HG02571 (cell line): ENCODE measurements around the gene C19orf33.
"Not testable (repeated sequence)": the region's sequence is repeated elsewhere in the genome, so short reads cannot be mapped to it uniquely, and the experiment has no call there.

Experiments used
- ATAC-seq: cut with Tn5 transposase; IDR thresholded peaks from one replicate; pipeline ENCODE4 v1.9.1; 2021; ENCODE audit warnings: mild to moderate bottlenecking, moderate library complexity; ENCODE audit not compliant: unreplicated experiment

The C19orf33 gene

DNA sequence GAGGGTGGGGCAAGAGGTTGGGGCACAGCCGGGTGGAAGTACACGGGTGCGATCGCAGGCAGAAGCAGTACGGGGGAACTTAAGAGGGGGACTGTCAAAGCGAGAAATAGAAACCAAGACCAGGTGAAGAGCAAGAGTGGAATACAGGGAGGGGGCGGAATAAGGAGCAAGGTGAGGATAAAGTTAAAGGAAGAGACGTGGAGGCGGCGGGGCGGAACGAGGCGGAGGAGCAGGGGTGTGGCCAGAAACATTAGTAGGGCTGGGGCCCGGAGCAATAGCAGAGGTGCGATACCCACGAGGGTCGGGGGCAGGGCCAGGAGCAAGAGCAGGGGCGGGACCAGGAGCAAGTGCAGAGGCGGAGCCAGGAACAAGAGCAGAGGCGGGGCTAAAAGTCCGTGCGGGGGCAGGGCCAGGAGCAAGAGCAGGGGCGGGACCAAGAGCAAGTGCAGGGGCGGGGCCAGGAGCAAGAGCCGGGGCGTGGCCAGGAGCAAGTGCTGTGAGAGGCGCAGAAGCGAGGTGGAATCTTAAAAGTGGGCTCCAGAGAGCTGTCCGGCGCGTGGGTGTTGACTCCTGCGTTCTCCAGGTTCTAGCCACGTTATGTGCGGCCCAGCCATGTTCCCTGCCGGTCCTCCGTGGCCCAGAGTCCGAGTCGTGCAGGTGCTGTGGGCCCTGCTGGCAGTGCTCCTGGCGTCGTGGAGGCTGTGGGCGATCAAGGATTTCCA lies 32.7 kb downstream of the C19orf33 start:
- ATAC-seq = peak; percentile 48

DNA sequence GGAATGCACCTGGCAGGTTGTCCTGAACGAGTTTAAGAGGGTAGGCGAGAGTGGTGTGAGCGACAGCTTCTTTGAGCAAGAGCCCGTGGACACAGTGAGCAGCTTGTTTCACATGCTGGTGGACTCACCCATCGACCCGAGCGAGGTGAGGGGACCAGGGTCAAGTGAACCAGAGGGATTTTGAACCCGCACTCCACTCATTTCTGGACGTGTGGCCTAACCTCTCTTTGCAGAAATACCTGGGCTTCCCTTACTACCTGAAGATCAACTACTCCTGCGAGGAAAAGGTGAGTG lies 33.3 kb downstream of the C19orf33 start:
- ATAC-seq = no peak

DNA sequence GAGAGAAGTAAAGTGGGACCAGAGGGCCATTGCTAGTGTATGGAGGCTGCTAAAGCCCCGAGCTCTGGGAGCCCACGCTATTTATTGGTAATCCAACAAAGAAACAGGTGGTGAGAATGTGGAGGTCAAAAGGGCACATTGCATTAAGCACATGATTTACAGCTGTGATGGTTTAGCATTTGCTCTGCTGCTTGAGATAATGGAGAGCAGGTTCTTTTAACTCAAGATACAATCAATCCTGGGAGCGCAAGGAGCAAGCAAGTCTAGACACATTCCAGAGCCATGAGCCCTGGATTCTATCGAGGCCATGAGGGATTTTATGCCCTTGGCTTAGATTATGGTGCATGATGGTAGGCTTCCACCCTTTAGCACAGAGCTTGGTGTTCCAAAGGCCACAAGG lies 35.0 kb downstream of the C19orf33 start:
- ATAC-seq = not testable (repeated sequence)

DNA sequence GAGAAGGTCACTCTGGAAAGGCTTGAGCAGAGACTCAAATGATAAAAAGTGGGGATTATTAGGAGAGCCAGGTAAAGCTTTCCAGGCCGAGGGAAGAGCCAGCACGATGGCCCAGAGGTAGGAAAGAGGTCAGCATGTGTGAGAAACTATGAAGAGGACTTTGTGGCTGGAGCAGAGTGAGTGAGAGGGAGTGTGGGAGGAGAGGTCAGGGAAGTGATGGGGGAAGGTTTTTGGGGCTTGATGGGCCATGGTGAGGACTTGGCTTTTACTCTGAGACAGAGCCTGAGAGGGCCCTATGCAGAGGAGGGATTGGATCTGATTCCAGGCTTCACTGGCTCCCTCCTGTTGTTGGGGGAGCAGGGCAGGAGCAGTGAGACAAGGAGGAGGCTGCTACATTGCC lies 36.9 kb downstream of the C19orf33 start:
- ATAC-seq = no peak

DNA sequence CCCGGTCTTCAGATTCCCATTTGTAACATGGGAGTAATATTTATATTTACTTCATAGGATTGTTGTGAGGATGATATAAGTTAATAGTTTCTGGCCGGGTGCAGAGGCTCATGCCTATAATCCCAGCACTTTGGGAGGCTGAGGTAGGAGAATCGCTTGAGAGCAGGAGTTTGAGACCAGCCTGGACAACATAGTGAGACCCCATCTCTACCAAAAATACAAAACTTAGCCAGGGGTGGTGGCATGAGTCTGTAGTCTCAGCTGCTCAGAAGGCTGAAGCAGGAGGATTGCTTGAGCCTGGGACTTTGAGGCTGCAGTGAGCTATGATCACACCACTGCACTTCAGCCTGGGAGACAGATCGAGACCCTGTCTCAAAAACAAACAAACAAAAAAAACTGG lies 42.8 kb downstream of the C19orf33 start:
- no peak for ATAC-seq

DNA sequence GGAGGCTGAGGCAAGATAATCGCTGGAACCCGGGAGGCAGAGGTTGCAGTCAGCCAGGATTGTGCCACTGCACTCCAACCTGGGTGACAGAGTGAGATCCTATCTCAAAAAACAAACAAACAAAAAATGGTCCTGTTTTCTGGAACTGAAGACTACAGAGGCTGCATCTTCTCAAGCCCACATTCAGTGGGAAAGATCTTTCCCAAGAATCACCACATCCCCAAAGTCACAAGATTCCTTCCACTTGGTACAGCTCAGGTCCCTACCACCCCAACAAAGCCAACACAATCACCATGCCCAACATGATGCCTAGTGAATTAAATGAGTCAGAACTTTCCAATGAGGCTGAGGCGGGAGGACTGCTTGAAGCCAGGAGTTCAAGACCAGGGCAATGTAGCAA lies 46.8 kb downstream of the C19orf33 start:
- ATAC-seq = no peak

DNA sequence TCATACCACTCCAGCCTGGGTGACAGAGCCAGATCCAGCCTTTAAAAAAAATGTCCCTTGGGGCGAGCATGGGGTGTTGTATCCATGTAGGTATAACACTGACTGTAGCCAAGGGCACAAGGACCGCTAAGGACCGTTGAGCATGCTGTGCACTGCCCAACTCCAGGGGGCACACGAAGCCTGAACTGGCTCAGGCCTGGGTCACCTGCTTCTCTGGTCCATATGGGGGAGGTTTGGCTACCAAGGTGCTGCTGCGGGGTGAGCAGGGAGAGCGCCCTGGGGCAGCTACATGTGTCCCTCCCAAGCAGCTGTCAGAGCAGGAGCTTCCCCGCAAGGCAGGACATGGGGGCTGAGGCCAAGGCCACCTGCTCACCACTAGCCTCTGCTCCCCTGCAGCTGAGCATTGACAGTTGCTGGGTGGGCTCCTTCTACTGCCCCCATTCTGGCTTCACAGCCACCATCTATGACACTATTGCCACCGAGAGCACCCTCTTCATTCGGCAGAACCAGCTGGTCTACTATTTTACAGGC lies 47.9 kb downstream of the C19orf33 start:
- ATAC-seq = no peak

DNA sequence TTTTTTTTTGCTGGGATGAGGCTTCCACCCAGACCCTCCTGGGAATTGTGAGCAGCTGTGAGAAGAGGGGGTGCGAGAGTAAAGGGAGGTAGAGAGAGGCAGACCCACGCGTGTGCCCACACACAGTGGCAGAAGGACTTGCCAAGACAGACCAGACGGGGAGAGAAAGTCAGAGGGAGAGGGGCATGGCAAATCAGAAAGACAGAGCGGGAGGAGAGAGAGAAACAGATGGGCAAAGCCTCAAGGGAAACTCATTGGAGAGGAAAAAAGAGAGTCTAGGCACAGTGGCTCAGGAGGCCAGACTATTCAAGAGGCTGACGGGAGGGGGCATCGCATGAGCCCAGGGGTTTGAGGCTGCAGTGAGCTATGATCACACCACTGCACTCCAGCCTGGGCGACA lies 48.6 kb downstream of the C19orf33 start:
- no peak for ATAC-seq
